ENCODE measurements around the gene TRIM46.
A peak's percentile ranks its signal among the peaks of the same experiment; 100 is the strongest.

TRIM46 gene

DNA sequence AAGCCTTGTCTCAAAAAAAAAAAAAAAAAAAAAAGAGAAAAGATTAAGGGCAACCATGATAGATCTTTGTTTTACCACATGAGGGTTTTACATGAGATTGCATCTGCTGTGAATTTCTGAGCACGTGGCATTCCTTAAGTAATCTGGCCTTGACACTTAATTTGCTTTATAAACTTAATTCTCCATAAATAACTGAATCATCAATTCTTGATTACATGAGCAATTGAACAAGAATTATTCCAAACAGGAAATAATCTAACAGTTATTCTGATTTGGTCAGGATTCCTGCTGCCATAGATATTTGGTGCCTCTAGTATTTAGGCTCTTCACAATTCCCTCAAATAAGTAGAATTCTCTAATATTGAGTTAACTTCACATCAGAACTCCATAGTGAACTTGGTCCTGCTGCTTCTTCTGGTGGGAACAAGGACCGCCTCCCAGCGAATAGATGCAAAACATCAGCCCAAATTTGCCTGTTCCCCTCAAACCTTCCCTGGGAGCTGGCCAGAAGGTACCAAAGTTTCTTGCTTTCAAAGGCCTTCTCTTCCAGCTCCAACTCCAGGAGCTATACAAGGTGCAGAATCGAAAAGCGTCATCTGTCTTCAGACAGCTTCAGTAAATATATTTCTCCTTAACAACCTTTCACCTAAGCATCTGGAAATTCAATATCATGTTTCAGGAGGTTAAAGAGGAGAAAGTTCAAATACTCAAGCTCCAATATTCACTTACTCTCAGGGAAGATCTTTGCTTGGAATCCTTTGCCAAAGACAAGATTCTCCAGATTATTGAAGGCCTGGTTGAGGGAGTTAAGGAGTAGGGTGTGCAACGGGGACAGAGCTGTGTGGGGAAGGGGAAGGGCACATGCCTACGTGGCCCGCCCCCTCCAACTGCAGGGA is 1.6 kb upstream of the TRIM46 start:
- DNase-seq (ENCODE audit: low read depth): no peak

- DNase-seq (ENCODE audit: low read depth): peak; percentile 91
Measured at GRCh38 chr1:155172732-155173477, 744 bp upstream of the TRIM46 start, which contains the start of gene KRTCAP2. Gene KRTCAP2 (minus strand): TSS chr1:155173304. CDS start chr1:155173224, 80 bp downstream.

DNA sequence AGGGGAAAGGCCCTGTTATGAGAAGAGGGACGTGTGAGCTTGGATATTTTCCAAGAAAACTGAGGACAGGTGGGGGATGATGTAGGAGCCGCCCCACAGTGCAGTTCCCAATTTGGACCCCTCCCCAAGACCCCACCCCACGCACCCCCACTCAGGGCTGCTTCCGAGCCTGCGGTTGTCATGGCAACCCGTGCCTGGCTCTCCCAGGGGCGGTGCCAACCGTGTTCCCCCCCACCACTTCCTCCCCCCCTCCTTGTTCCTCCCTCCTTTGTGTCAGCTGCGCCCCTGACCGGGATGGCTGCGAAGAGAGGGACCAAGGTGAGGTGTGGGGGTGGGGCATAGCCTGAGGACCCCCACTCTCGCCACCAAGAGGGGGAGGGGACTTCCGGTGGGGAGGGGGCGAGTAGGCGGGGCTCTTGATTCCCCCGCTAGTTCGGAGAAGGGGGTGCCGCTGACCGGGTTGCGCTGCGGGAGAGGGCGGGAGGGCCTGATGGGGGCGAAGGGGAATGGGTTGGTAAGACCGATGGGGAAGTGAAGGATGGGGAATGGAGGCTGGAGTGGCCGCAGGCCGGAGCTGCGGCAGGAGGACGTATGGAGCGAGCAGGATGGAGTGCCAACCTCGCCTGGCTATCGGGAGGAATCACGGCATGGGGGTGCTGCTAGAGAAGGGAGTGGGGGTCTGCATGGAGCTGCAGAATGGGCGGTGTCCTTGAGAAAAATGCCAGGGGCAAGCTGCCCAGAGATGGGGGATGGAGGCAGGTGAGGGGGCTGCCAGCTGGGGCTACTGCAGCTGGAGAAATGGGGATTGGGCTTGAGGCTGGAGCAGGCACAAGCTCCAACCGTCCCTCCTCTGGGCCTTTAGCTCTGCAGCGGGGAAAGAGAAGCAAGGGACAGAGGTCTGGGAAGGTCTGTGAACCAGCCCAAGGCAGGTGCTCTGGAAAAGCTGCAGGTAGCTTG is 953 bp downstream of the TRIM46 start:
- DNase-seq (ENCODE audit: low read depth): no peak

DNA sequence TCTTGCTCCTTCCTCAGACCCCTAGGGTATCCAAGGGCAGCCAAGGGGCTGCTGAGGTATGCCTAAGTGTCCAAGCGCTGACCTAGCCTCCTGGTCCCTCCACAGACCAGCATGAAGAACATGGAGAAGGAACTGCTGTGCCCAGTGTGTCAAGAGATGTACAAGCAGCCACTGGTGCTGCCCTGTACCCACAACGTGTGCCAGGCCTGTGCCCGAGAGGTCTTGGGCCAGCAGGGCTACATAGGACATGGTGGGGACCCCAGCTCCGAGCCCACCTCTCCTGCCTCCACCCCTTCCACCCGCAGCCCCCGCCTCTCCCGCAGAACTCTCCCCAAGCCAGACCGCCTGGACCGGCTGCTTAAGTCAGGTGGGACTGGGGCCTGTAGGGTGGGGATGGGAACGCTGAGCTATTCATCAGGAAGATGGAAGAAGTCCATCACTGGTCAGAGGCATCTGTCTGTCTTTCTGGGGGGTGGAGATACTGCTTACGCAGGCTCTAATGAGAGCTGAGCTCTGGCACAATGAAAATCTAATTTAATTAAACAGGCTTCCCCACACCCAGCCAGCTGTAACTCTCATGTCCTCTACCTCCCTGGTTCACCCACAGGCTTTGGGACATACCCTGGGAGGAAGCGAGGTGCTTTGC is 1.8 kb downstream of the TRIM46 start:
- no peak for DNase-seq (ENCODE audit: low read depth)

DNA sequence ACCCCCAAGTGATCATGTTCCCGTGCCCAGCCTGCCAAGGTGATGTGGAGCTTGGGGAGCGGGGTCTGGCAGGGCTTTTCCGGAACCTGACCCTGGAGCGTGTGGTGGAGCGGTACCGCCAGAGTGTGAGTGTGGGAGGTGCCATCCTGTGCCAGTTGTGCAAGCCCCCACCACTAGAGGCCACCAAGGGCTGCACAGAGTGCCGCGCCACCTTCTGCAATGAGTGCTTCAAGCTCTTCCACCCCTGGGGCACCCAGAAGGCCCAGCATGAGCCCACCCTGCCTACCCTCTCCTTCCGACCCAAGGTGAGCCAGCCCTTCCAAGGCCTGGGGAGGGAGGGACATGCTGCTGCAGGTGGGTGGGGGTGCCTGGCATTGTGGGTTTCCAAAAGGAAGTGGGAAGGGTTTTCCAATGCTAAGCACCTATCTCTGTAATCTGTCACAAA is 2.3 kb downstream of the TRIM46 start:
- DNase-seq (ENCODE audit: low read depth): no peak

DNA sequence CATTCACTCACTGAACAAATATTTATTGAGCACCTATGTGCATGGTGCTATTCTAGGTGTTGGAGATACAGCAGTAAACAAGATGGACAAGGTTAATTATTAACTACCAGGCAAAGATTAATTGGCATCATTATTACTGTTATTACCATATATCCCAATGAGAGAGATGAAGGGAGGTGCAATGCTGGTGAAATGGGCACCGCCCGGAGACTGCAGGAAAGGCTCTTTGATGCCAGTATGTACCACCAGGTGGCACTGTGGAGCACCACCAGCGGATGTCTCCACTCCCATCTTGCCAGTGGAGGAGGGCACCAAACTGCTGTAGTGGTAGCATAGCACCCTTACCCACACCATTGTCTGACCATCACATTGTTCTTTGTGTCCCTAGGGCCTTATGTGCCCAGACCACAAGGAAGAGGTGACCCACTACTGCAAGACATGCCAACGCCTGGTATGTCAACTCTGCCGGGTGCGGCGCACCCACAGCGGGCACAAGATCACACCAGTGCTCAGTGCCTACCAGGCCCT is 3.0 kb downstream of the TRIM46 start:
- DNase-seq (ENCODE audit: low read depth): peak; percentile 49

DNA sequence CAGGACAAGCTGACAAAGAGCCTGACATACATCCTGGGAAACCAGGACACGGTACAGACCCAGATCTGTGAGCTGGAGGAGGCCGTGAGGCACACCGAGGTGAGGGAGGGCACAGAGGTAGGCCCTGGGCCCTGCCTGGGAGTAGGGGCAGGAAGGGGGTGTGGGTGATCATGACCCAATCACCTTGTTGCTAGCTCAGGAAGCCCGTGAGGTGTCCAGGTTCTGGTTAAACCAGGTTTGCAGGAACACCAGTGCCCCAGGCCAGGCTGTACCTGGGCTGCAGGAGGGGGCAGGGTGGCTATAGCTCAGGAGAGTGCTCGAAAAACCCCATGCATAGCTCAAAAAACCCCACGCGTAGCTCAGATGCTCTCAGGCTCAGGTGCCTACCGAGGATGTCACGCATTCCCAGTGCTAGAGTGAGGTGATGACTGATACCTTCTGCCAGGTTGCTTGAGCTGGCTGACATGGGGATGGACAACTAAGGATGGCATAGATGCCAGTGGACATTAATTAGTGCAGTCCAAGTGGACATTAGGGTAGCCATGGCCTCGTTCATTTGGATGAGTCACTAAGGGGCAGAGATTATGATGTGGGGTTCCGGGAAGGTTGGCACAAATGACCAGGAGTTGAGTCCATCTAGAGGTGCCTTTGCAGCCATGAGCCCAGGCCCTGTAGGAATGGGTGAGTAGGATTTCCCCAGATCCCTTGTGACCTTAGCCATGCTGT is 3.7 kb downstream of the TRIM46 start:
- no peak for DNase-seq (ENCODE audit: low read depth)

DNA sequence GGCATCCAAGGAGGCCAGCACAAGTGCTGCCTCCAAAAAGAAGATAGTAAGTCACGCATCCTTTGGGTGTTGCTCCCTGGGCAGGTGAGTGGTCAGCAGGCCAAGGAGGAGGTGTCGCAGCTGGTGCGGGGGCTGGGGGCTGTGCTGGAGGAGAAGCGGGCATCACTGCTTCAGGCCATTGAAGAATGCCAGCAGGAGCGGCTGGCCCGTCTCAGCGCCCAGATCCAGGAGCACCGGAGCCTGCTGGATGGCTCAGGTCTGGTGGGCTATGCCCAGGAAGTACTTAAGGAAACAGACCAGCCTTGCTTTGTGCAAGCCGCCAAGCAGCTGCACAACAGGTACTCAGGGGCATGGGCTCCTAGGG is 4.3 kb downstream of the TRIM46 start:
- no peak for DNase-seq (ENCODE audit: low read depth)

GRCh38 chr1:155178441-155179111 is 4.9 kb downstream of the TRIM46 start:
- DNase-seq (ENCODE audit: low read depth): no peak

DNA sequence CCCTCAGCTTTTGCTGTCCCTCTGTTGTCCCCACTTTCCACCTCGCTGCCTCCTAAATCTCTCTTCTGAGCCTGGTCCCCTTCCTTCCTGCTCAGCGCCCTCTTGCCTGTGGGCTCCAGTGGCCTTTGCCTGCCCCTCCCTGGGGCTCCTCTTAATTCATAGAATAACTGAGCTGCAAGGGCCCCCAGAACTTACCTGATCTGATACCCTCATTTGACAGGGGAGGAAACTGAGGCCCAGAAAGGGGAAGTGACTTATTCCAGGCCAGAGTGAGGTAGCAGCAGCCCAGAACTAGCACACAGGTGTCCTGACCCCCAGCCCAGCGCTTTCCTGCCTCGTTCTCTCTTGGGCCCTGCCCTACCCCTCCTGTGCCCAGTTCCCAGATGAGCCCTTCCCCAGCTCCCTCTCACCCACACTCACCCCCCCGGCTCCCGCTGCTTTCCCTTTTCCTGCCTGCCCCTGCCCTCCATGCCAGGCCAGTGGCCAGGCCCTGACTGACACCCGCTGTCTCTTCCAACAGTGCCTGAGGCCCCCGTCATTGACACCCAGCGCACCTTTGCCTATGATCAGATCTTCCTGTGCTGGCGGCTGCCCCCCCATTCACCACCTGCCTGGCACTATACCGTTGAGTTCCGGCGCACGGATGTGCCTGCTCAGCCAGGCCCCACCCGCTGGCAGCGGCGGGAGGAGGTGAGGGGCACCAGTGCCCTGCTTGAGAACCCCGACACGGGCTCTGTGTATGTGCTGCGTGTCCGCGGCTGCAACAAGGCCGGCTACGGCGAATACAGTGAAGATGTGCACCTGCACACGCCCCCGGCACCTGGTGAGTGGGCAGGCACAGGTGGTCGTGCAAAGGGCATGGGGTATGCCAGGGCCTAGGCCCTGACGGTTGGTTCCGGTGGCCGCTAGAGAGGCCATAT is 5.7 kb downstream of the TRIM46 start:
- no peak for DNase-seq (ENCODE audit: low read depth)

DNA sequence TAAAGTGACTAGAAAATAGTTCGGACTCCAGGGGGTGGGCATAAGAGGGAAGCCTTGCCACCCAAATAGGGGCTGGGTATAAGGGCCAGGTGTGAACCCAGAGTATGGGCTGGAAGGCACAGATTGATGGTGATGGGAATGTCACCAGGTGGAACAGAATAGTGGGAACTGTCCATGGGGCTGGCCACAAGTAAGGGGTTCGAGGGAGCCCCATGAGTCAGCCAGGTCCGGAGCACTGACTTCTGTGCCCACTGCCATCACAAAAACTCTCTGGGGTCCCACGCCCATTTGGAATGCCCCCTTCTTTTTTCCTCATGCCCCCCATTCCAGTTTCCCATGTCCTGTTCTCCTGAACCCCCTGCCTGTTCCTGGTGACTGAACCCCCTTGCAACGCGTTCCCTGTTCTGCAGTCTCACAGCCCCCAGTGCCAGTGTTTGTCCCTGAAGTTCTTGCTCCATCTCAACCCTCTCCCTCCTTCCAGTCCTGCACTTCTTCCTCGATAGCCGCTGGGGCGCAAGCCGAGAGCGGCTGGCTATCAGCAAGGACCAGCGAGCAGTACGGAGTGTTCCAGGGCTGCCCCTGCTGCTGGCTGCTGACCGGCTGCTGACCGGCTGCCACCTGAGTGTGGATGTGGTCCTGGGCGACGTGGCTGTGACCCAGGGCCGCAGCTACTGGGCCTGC is 7.9 kb downstream of the TRIM46 start:
- no peak for DNase-seq (ENCODE audit: low read depth)

- no peak for DNase-seq (ENCODE audit: low read depth)
Measured at GRCh38 chr1:155182052-155182550, 8.5 kb downstream of the TRIM46 start.

- no peak for DNase-seq (ENCODE audit: low read depth)
Measured at GRCh38 chr1:155183775-155184221, 10.1 kb downstream of the TRIM46 start.

GRCh38 chr1:155184351-155184811 is 10.7 kb downstream of the TRIM46 start:
- no peak for DNase-seq (ENCODE audit: low read depth)

- DNase-seq (ENCODE audit: low read depth): no peak
Measured at GRCh38 chr1:155184835-155185782, 11.5 kb downstream of the TRIM46 start.

- no peak for DNase-seq (ENCODE audit: low read depth)
Measured at GRCh38 chr1:155185783-155186066, 12.1 kb downstream of the TRIM46 start.

Measured in GM04504 (cell line).